Activated T-helper 1 cell treated with anti-CD3 and anti-CD28 coated beads, Interleukin-12 subunit alpha, Interleukin-12 subunit beta, Interleukin-2, Interleukin-4 antibody, amounts not matched to agents 30 ng/mL and 10 ng/mL and 1 ng/mL, durations not matched to agents 14 hours and 24 hours and 36 hours (primary cell): ENCODE data around the gene COL9A3. TPM values are rescaled to one million over a fixed set of nuclear protein-coding genes. Genes with fewer than 3 reads are reported as not detected.

Experiments
- DNase-seq: peaks from one replicate; pipeline ENCODE4 v3.0.0; 2021; ENCODE audit warnings: low spot score
- H3K27ac Mint-ChIP-seq: one replicate; pipeline ENCODE4 v1.8.0; 2021; ENCODE audit warnings: mild to moderate bottlenecking, mixed read lengths
- H3K27me3 Mint-ChIP-seq: one replicate; pipeline ENCODE4 v1.8.0; 2022; ENCODE audit warnings: mild to moderate bottlenecking, moderate library complexity, mixed read lengths; ENCODE audit not compliant: insufficient read depth
- H3K36me3 Mint-ChIP-seq: one replicate; pipeline ENCODE4 v1.8.0; 2021; ENCODE audit warnings: low read depth, mixed read lengths
- H3K4me1 Mint-ChIP-seq: one replicate; pipeline ENCODE4 v1.8.0; 2021; ENCODE audit warnings: low read depth, mixed read lengths
- H3K4me3 Mint-ChIP-seq: one replicate; pipeline ENCODE4 v1.8.0; 2021; ENCODE audit warnings: mild to moderate bottlenecking, moderate library complexity, mixed read lengths
- H3K9me3 Mint-ChIP-seq: one replicate; pipeline ENCODE4 v1.8.0; 2021; ENCODE audit warnings: mixed read lengths
- intact Hi-C: fragments of 100-400 bp; cut with micrococcal nuclease; formaldehyde crosslinking; loops from one replicate; pipeline ENCODE4 v1.15.1; 2024
- total RNA-seq: library from RNA; stranded (reverse); gene quantifications from 2 replicates; pipeline ENCODE4 v1.2.3, GENCODE V29; 2022

COL9A3 gene
- total RNA-seq, 1 donor from 2014 or later, result not detected

DNA sequence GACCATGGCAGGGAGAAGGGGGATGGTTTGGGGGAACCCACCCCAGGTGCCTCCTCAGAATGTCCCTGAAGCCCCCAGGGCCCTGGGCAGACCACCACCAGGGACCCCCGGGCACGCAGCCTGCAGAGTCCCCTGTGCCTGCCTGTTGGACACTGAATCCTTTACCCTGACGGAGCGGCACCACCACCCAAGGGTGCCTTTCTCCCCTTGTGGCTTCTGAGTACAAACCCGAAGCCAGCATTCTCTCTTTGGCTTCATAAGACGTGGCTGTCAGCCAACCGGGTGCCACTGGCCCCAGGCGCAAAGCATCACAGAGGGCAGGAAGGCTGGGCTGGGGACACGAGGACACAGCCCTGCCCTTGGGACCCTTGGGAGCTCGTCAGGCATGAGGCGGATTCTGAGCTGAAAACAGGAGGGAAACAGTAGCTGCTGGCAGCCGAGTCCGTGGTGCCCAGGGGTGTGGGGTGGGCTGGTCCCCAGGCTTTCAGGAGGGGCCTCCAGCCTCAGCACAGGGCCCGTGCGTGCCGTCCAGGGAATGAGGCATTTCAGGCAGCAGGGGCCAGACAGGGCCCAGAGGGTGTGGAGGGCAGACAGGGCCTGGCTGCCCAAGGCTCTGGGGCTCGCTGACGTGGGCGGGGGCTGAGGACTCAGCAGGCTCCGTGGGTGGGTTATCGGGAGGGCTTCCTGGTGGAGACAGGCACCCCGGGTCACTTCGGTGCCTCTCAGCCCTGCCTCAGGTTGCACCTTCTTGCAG is 3.5 kb downstream of the COL9A3 start:
- intact Hi-C loops, result loop anchor here (5.0 kb wide), 1 partner anchor 192 kb away; no protein-coding TSS in a partner anchor
- peaks cover 2% of the 10 kb centered on the region for H3K36me3 Mint-ChIP-seq
- peaks cover 16% of the 10 kb centered on the region for H3K27me3 Mint-ChIP-seq
- H3K4me3 Mint-ChIP-seq, result no peak overlapping the region
- no peaks in the 10 kb centered on the region for H3K4me1 Mint-ChIP-seq
- no peak for DNase-seq
- H3K27ac Mint-ChIP-seq, result no peak overlapping the region
- no peaks in the 10 kb centered on the region for H3K9me3 Mint-ChIP-seq

DNA sequence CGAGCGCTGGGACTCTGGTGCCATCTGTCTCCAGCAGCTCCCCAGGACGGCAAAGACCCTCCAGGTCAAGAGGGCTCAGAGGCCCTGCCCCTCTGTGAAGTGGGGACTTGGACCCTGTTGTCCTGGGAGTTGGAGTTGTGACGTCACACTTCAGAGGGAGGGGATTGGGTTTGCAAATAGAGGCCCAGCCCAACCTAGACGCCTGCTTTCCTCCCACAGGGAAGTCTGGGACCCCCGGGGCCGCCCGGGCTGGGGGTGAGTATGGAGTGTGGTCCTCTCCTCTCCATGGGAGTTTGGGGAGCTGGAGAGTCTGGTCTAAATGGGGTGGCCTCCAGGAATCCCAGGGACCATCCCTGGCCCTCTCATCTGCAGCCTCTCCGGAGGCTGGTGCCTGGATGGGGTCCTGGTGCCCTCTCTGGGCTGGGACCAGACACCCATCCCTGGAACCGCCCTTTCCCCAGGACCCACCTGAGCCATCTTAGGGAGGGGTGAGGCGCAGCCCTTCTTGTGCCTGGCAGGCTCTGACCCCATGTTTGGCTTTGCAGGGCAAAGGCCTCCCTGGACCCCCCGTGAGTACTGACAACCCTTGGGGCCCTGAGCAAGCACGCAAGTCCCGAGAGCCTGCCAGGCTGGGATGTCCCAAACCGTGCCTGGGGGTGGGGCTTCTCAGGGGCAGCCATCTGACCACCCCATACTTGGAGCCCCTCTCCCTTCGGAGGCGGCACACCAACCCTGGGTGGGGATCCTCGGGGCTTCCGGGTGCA is 4.3 kb downstream of the COL9A3 start:
- intact Hi-C loops, result loop anchor here (5.0 kb wide), 1 partner anchor 191 kb away; no protein-coding TSS in a partner anchor
- Mint-ChIP-seq H3K36me3 (no peaks in the 10 kb centered on the region), H3K27ac (no peak overlapping the region), H3K4me1 (no peaks in the 10 kb centered on the region), H3K27me3 (peaks cover 9% of the 10 kb centered on the region), H3K9me3 (no peaks in the 10 kb centered on the region), H3K4me3 (no peak overlapping the region)
- no peak for DNase-seq

DNA sequence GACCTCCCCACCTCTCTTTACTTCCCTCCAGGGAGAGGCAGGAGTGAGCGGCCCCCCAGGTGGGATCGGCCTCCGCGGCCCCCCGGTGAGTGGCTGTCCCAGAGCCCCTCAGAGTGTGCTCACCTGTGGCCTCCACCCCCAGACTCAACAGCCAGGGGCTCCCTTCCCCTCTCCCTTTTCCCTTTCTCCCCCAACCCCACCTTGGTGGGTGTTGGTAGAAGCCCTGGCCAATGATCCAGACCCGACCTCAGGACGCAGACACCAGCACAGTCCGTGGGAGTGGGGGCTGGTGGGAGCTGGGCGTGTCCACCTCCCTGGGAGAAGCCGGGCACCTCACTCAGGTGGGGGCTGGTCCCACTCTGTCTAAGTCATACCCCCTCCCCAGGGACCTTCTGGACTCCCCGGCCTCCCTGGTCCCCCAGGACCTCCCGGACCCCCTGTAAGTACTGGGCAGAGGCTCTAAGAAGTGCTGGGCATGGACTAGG is 4.9 kb downstream of the COL9A3 start:
- Mint-ChIP-seq H3K4me3 (no peak overlapping the region), H3K27me3 (peaks cover 8% of the 10 kb centered on the region), H3K27ac (no peak overlapping the region), H3K9me3 (no peaks in the 10 kb centered on the region), H3K36me3 (no peaks in the 10 kb centered on the region), H3K4me1 (no peaks in the 10 kb centered on the region)
- no peak for DNase-seq
- intact Hi-C loops, result loop anchor here (5.0 kb wide), 1 partner anchor 191 kb away; no protein-coding TSS in a partner anchor

DNA sequence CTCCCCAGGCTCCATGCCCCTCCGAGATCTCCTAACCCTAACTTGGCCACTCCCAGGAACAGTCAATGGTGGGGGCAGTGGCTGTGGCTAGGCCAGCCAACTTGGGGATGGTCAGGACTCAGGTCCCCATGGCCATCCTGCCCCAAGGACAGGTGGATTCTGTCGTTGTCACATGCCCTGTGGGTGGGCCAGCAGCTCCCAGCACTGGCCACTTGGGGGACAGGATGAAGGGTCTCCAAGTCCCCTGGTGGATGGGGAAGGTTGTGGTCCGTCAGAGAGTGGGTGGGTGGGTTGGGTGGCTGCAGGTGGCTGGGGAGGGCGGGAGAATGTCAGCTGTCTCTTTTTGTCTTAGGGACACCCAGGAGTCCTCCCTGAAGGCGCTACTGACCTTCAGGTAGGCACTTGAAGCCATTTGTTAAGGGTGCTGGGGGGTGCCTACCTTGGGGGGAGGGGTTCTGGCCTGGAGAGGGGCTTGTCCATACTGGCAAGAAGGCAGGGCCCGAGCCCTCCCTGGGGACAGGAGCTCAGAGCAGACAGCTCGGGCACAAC is 5.5 kb downstream of the COL9A3 start:
- H3K9me3 Mint-ChIP-seq, result no peaks in the 10 kb centered on the region
- no peaks in the 10 kb centered on the region for H3K36me3 Mint-ChIP-seq
- intact Hi-C loops, result loop anchor here (5.0 kb wide), 1 partner anchor 190 kb away; no protein-coding TSS in a partner anchor
- H3K4me1 Mint-ChIP-seq, result no peaks in the 10 kb centered on the region
- H3K27ac Mint-ChIP-seq, result no peak overlapping the region
- no peak for DNase-seq
- H3K27me3 Mint-ChIP-seq, result peaks cover 8% of the 10 kb centered on the region
- H3K4me3 Mint-ChIP-seq, result no peak overlapping the region

DNA sequence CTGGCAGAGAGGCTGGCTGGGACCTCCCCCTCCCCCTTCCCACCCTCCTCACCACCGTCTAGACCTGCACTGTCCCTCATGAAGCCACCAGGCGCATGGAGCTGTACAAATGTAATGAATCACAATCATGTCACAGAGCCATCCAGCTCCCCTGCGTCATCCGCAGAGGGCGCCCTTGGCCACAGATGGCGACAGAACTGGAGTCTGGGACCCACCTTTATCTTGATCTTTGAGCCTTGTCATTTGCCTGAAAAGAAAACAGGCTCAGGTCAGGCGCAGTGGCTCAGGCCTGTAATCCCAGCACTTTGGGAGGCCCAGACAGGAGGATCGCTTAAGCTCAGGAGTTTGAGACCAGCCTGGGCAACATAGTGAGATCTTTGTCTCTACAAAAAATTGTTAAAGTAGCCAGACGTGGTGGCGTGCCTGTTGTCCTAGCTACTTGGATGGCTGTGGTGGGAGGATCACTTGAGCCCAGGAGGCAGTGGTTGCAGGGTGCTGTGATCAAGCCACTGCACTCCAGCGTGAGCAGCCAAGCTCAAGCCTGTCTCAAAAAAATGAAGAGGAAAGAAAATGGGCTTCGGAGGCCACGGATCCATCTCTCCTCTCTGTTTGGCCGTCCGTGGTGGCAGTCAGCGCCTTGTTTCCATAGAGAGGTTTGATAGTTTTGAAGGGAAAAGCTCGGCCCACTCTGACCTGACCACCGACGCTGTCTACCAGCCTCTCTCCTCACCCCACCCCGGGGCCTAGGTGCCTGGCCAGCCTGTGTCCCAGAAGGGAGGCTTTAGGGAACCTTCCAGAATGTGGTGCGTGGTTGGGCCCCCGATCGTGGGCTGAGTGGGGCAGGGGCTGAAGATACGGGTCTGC is 6.2 kb downstream of the COL9A3 start:
- DNase-seq, result no peak
- Mint-ChIP-seq H3K36me3 (no peaks in the 10 kb centered on the region), H3K27ac (no peak overlapping the region), H3K4me3 (no peak overlapping the region), H3K27me3 (peaks cover 4% of the 10 kb centered on the region), H3K9me3 (no peaks in the 10 kb centered on the region), H3K4me1 (no peaks in the 10 kb centered on the region)
- intact Hi-C loops, result loop anchor here (5.0 kb wide), 1 partner anchor 189 kb away; no protein-coding TSS in a partner anchor

DNA sequence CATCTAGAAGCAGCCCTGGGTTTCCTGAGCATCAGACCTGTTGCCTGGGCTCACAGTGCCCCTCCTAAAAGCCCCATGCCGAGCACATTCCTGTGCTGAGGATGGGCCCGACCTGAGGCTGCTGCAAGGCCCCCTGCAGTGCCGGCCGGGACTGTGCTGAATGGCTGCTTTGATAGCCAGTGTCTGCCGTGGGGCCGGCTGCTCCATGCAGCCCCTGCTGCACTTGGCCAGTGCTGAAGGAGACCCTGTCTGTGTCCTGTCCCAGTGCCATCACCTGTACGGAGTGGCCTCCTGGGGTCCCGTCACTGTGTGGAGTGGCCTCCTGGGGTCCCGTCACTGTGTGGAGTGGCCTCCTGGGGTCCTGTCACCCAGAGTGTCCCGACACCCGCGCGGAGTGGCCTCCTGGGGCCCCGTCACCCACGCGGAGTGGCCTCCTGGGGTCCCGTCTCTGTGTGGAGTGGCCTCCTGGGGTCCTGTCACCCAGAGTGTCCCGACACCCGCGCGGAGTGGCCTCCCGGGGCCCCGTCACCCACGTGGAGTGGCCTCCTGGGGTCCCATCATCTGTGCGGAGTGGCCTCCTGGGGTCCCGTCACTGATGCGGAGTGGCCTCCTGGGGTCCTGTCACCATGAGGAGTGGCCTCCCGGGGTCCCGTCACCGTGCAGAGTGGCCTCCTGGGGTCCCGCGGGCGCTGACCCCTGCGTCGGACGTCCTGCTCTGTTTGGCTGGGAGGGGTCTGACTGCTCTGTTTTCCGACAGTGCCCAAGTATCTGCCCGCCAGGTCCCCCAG is 7.0 kb downstream of the COL9A3 start:
- no peak overlapping the region for H3K27ac Mint-ChIP-seq

DNA sequence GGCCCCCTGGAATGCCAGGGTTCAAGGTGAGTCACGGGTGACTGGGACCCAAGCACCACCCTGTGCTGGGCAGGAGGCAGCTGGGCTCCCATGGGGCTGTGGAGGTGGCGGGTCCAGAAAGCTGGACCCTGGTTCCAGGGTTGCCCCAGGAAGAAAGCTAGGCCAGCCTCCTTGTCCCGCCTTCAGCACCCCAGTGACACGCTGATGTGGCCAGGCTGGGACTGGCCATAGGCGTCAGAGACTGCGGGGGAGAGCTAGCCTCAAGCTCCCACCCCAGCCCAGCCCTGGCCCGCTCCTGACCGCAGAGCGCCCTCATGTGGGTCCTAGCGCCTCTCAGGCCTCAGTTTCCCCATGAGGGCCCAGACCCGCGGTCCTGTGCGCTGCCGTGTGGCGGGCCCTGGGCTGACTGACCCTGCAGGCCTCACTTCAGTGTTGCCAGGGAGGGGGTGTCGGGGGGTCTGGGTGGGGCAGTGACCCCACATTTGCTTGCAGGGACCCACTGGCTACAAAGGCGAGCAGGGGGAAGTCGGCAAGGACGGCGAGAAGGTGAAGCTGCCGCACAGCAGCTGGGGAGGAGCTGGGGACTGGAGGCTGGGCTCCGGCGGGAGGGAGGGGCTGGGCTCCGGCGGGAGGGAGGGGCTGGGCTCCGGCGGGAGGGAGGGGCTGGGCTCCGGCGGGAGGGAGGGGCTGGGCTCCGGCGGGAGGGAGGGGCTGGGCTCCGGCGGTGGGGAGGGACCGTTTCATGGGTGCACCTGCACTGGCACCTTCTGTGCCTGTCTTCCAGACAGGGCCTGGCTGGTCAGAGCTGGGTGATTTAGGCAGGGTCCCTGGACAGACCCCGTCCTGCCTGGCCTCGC is 7.9 kb downstream of the COL9A3 start:
- peak; percentile 34 for DNase-seq
- no peak overlapping the region for H3K4me3 Mint-ChIP-seq

More for the DNA sequence above, 7.0 kb downstream of the COL9A3 start:
- no peaks in the 10 kb centered on the region for H3K27me3 Mint-ChIP-seq
- H3K4me1 Mint-ChIP-seq, result no peaks in the 10 kb centered on the region
- DNase-seq, result no peak
- no peak overlapping the region for H3K4me3 Mint-ChIP-seq
- intact Hi-C loops, result loop anchor here (5.0 kb wide), 1 partner anchor 188 kb away; no protein-coding TSS in a partner anchor
- H3K36me3 Mint-ChIP-seq, result no peaks in the 10 kb centered on the region
- H3K9me3 Mint-ChIP-seq, result no peaks in the 10 kb centered on the region

DNA sequence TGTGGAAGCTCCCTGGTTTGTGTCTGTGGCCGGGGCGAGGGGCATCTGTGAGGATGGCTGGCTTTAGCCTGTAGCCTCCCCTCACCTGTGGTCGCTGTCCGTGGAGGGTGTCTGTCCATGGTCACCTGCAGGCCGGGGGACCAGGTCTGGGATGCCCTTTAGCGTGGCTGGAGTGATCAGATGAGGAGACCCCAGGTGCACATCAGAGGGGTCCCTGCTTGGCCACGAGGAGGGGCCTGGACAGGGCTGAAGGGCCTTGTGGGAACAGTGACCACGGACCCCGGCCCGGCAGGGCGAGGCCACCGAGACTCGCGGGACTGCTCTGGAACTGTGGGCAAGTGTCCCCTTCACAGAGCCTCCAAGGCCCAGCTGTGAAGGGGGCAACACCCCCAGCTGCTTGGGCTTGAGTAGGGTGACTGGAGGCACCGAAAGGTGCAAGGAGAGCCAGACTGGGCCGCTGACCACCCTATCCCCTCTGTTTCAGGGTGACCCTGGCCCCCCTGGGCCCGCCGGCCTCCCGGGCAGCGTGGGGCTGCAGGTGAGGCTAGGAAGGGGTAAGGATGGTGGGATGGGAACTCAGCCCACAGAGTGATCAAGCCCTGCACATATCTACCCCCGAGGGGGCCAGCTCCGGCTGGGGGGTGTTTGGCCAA is 8.6 kb downstream of the COL9A3 start:
- no peak for DNase-seq
- no peaks in the 10 kb centered on the region for H3K36me3 Mint-ChIP-seq
- no peak overlapping the region for H3K27ac Mint-ChIP-seq
- no peaks in the 10 kb centered on the region for H3K9me3 Mint-ChIP-seq
- no peak overlapping the region for H3K4me3 Mint-ChIP-seq
- no peaks in the 10 kb centered on the region for H3K27me3 Mint-ChIP-seq
- no peaks in the 10 kb centered on the region for H3K4me1 Mint-ChIP-seq
- intact Hi-C loops, result no loop called here

More for the DNA sequence above, 7.9 kb downstream of the COL9A3 start:
- intact Hi-C loops, result loop anchor here (5.0 kb wide), 1 partner anchor 188 kb away; no protein-coding TSS in a partner anchor
- Mint-ChIP-seq H3K27me3 (no peaks in the 10 kb centered on the region), H3K9me3 (no peaks in the 10 kb centered on the region), H3K36me3 (no peaks in the 10 kb centered on the region), H3K27ac (no peak overlapping the region), H3K4me1 (no peaks in the 10 kb centered on the region)

DNA sequence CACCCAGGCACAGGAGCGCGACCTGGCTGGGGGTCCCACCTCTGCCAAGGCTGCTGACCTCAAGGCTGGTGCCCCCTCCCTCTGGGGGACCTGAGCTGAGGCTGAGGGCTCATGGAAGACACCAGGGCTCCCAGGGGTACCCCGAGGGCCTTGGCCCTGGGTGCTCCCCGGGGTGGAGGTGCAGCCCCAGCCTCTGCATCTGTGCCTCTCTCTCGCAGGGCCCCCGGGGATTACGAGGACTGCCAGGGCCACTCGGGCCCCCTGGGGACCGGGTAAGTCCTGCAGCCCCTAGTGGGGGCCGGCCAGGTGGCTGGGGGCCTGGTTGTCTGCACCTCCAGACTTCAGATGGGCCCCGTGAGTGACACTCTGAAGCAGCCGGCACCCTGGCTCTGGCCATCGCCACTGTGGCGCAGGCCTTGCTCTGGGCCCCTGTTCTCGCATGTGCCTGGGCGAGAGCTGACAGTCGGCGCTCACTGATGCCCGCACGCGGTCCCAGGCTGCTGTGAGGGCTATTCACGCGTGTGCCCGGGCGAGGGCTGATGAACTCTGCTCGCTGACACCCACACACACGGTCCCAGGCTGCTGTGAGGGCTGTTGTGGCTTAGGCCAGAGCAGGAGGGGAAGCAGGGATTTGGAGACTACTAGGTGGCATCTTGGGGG is 9.3 kb downstream of the COL9A3 start:
- intact Hi-C loops, result no loop called here
- Mint-ChIP-seq H3K27ac (no peak overlapping the region), H3K4me3 (no peak overlapping the region), H3K4me1 (no peaks in the 10 kb centered on the region), H3K27me3 (no peaks in the 10 kb centered on the region), H3K9me3 (no peaks in the 10 kb centered on the region), H3K36me3 (no peaks in the 10 kb centered on the region)
- no peak for DNase-seq

DNA sequence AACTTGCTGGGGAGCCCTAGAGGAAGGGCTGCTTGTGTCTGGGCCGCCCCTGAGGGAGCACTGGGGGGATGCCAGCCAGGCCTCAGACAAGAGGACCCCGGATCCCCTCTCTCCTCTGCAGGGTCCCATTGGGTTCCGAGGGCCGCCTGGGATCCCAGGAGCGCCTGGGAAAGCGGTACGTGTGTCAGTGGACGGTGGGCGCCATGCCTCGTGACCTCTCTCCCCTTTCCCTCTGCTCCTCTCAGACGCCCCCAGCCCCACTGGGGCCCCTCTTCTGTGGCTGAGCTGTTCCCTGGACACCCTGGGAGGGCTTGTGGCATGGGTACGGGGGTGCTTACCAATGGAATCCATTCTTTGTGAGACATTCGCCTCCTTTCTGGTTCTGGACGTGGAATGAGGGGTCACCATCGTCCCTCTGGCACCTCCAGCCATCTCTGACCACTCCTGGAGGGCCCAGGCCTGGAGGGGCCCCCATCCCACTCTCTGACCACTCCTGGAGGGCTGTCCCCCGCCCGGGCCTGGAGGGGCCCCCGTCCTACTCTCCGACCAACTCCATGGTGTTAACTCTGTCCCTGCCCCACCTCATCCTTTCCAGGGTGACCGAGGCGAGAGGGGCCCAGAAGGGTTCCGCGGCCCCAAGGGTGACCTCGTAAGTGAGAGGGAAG is 9.9 kb downstream of the COL9A3 start:
- Mint-ChIP-seq H3K27ac (no peak overlapping the region), H3K4me3 (no peak overlapping the region), H3K4me1 (no peaks in the 10 kb centered on the region), H3K27me3 (no peaks in the 10 kb centered on the region), H3K36me3 (no peaks in the 10 kb centered on the region), H3K9me3 (no peaks in the 10 kb centered on the region)
- intact Hi-C loops, result no loop called here
- no peak for DNase-seq
